Esophagus squamous epithelium (tissue), 5 donors: Measurements from ENCODE around the gene NPSR1. TPM values are rescaled to one million over a fixed set of nuclear protein-coding genes. Genes with fewer than 3 reads are reported as not detected.

ENCODE experiments used
- DNase-seq: peaks from one replicate; lab custom pipeline; 2025; lab: John Stamatoyannopoulos, UW
- H3K27ac ChIP-seq, 4 donors: fragments of 200-600 bp; sonication (generic); one replicate each; pipeline ENCODE4 v1.5.1; 2016 to 2019; ENCODE audit warnings: mild to moderate bottlenecking in 1 of 4
- H3K27me3 ChIP-seq, 4 donors: fragments of 200-600 bp; sonication (generic); 1 replicate in 3 of 4; 2 replicates in 1 of 4; pipeline versions ENCODE4 v1.5.1 to v1.6.0; 2017 to 2021; ENCODE audit warnings: antibody characterized with exemption in 1 of 4
- H3K36me3 ChIP-seq, 3 donors: fragments of 200-600 bp; sonication (generic); one replicate each; pipeline ENCODE4 v1.5.1; 2016 to 2019
- H3K4me1 ChIP-seq, 3 donors: fragments of 200-600 bp; sonication (generic); one replicate each; pipeline ENCODE4 v1.5.1; 2017 to 2019
- H3K4me3 ChIP-seq, 4 donors: fragments of 200-600 bp; sonication (generic); 1 replicate in 3 of 4; 2 replicates in 1 of 4; pipeline ENCODE4 v1.5.1; 2016 to 2019; ENCODE audit warnings: mild to moderate bottlenecking in 2 of 4, moderate library complexity in 1 of 4
- H3K9me3 ChIP-seq, 3 donors: fragments of 200-600 bp; sonication (generic); one replicate each; pipeline ENCODE4 v1.5.1; 2016 to 2019
- CTCF ChIP-seq, 6 experiments: fragments of 450-650 bp in 4 of 6; fragments of 200-600 bp in 2 of 6; sonication (generic) in 2 of 6; IDR thresholded peaks; one replicate each; pipeline ENCODE4 v1.5.1; 2016 to 2019; ENCODE audit warnings: antibody characterized with exemption in 6 of 6, mild to moderate bottlenecking in 4 of 6, moderate library complexity in 4 of 6
- POLR2A ChIP-seq, 4 donors: fragments of 450-650 bp; IDR thresholded peaks; one replicate each; pipeline ENCODE4 v1.6.1; 2017; ENCODE audit warnings: antibody characterized with exemption in 4 of 4, mild to moderate bottlenecking in 4 of 4, moderate library complexity in 3 of 4
- WGBS, 2 donors: methylation state at CpG; one replicate each; pipeline ENCODE4 v1.1.5; 2018; 5-methylcytosine and 5-hydroxymethylcytosine counted together
- intact Hi-C: fragments of 100-400 bp; cut with DNase I; formaldehyde crosslinking; loops from one replicate; pipeline ENCODE4 v1.15.0; 2022
- total RNA-seq, 4 donors: library from RNA; depleted of rRNA; stranded (reverse); fragments of >200 nt; gene quantifications; one replicate each; pipeline ENCODE4 v1.1.0, GENCODE V29; 2016
- donor health status: DM: yes; HTN: yes; CAD: no.

NPSR1 gene
- total RNA-seq, 4 donors from 2014 or later: not detected

GRCh38 chr7:34821932-34822558 is 164.0 kb downstream of the NPSR1 start:
- Histone ChIP-seq H3K36me3 (no peaks in the 10 kb centered on the region), H3K4me3 (no peak overlapping the region), H3K27me3 (no peaks in the 10 kb centered on the region), H3K4me1 (no peaks in the 10 kb centered on the region), H3K27ac (no peak overlapping the region), H3K9me3 (no peaks in the 10 kb centered on the region)
- intact Hi-C loops: no loop called here
- 79 to 83% methylated on average over 16 of the region's 16 CpGs for WGBS, 2 donors
- TF ChIP-seq CTCF (IDR thresholded peaks at IDR 0.05): no peak
- TF ChIP-seq POLR2A (IDR thresholded peaks at IDR 0.05): no peak
- DNase-seq: no peak

DNA sequence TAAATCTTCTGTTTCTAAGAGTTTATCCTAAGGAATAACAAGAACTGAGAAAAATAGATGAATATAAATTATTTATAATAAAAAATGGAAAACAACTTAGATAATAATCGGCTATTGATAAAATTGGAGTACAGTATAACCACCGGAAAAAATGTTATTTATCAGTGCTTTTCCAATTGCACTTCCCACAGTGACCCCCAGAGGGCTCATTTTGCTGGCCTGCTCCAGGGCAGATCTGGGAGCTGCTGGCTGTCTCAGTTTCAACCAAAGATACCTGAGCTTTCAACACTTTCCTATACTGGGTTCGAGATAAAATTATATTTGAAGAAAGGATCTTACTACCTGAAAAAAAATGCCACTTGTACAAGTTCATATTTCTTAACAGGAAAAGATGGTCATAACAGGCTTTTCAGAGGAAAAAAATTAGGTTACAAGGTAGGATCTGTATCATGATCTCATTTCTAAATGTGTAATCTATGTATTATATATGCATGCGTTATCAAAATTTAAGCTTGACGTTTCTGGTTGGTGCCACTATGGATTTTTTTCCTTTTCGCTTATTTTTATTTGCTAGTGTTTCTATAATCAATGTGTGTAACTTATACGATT is 165.7 kb downstream of the NPSR1 start:
- TF ChIP-seq POLR2A (IDR thresholded peaks at IDR 0.05): no peak
- TF ChIP-seq CTCF (IDR thresholded peaks at IDR 0.05): peak; percentile 70 to 80 (median 78)
- intact Hi-C loops: no loop called here
- Histone ChIP-seq H3K27ac (no peak overlapping the region), H3K4me1 (no peaks in the 10 kb centered on the region), H3K4me3 (no peak overlapping the region), H3K36me3 (no peaks in the 10 kb centered on the region), H3K27me3 (no peaks in the 10 kb centered on the region), H3K9me3 (no peaks in the 10 kb centered on the region)
- DNase-seq: no peak
- 35 to 47% methylated on average over 7 of the region's 7 CpGs for WGBS, 2 donors

GRCh38 chr7:34825221-34825620 is 167.2 kb downstream of the NPSR1 start:
- DNase-seq: no peak
- no peaks in the 10 kb centered on the region for H3K4me1 ChIP-seq
- no peak overlapping the region for H3K27ac ChIP-seq
- H3K36me3 ChIP-seq: no peaks in the 10 kb centered on the region
- intact Hi-C loops: no loop called here
- H3K4me3 ChIP-seq: no peak overlapping the region
- no peaks in the 10 kb centered on the region for H3K27me3 ChIP-seq
- H3K9me3 ChIP-seq: no peaks in the 10 kb centered on the region
- WGBS, 2 donors: 41% methylated on average over 2 of the region's 2 CpGs; no CpG with 5 or more reads in 1 of the 2 donors
- no peak for TF ChIP-seq CTCF (IDR thresholded peaks at IDR 0.05)
- TF ChIP-seq POLR2A (IDR thresholded peaks at IDR 0.05): no peak

DNA sequence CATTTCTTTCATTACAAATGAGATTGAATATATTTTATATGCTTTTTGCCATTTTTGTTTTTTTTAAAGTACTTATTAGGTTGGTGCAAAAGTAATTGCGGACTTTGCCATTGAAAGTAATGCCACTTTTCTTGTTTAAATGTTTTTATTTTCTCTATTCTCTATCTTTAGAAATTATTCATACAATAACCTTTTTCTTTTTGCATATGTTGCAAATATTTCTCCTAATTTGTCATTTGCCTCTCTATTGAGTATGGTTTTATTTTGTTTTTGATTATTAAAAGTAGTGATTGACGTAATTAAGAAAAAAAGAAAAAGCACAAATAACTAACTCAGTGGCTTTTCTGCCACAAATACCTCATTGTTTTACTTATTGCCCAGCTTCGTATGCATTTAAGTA is 172.4 kb downstream of the NPSR1 start:
- no peaks in the 10 kb centered on the region for H3K9me3 ChIP-seq
- no peak for DNase-seq
- no peaks in the 10 kb centered on the region for H3K4me1 ChIP-seq
- no peaks in the 10 kb centered on the region for H3K36me3 ChIP-seq
- no peak overlapping the region for H3K27ac ChIP-seq
- 82 to 88% methylated on average over 3 of the region's 3 CpGs for WGBS, 2 donors
- peaks cover 0 to 7% (median 0%) of the 10 kb centered on the region in 4 donors for H3K27me3 ChIP-seq
- intact Hi-C loops: no loop called here
- no peak overlapping the region for H3K4me3 ChIP-seq
- no peak for TF ChIP-seq CTCF (IDR thresholded peaks at IDR 0.05)
- no peak for TF ChIP-seq POLR2A (IDR thresholded peaks at IDR 0.05)

GRCh38 chr7:34831436-34831835 is 173.4 kb downstream of the NPSR1 start:
- peaks cover 0 to 7% (median 0%) of the 10 kb centered on the region in 4 donors for H3K27me3 ChIP-seq
- 87 to 94% methylated on average over 1 of the region's 1 CpG for WGBS, 2 donors
- no peak overlapping the region for H3K4me3 ChIP-seq
- H3K9me3 ChIP-seq: no peaks in the 10 kb centered on the region
- no peaks in the 10 kb centered on the region for H3K4me1 ChIP-seq
- DNase-seq: no peak
- intact Hi-C loops: no loop called here
- H3K27ac ChIP-seq: no peak overlapping the region
- TF ChIP-seq POLR2A (IDR thresholded peaks at IDR 0.05) (no peak), CTCF (IDR thresholded peaks at IDR 0.05) (no peak)
- H3K36me3 ChIP-seq: no peaks in the 10 kb centered on the region
